Stimulated activated CD4-positive, alpha-beta T cell treated with anti-CD3 and anti-CD28 coated beads, Interleukin-1b, Interleukin-23, amount 100 ng/mL, for 4 hours (primary cell): ENCODE results near the gene HS3ST2.

Source experiments
- DNase-seq, 2 donors: peaks; one replicate each; pipeline ENCODE4 v3.0.0-alpha.2; 2020; ENCODE audit warnings: low read depth in 2 of 2

The HS3ST2 gene

DNA sequence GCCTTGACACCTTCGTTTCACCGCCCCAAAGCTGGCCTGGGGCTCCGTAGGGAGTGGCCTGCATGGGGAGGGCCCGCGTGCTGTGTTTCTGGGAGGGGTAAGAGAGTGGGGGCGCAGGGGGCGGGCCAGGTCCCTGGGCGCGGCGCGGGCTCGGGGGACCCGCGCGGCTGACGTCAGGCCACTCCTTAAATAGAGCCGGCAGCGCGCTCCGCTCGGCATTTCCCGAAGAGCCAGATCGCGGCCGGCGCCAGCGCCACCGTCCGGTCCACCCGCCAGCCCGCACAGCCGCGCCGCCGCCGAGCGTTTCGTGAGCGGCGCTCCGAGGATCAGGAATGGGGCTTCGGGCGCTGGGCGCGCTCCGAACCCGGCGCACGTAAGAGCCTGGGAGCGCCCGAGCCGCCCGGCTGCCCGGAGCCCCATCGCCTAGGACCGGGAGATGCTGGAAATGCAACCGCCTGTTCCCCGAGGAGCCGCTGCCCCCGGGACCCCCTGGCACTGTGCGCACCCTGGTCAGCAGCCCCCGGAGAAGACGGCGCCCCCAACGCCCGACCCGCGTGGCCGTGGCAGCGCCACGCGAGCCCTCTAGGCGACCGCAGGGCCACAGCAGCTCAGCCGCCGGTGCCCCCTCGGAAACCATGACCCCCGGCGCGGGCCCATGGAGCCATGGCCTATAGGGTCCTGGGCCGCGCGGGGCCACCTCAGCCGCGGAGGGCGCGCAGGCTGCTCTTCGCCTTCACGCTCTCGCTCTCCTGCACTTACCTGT, at the start of gene HS3ST2:
Gene HS3ST2, plus strand, starts transcription at position 215 of the 763 bp plus-strand sequence. Its CDS starts 449 bp downstream, at position 664.
- DNase-seq: no peak

GRCh38 chr16:22764662-22765327, 49.2 kb upstream of the HS3ST2 start:
- no peak for DNase-seq

GRCh38 chr16:22765479-22765878, 48.5 kb upstream of the HS3ST2 start:
- no peak for DNase-seq

GRCh38 chr16:22770866-22771265, 43.1 kb upstream of the HS3ST2 start:
- DNase-seq: no peak

- DNase-seq: no peak
Measured at GRCh38 chr16:22771551-22771950, 42.4 kb upstream of the HS3ST2 start.

DNA sequence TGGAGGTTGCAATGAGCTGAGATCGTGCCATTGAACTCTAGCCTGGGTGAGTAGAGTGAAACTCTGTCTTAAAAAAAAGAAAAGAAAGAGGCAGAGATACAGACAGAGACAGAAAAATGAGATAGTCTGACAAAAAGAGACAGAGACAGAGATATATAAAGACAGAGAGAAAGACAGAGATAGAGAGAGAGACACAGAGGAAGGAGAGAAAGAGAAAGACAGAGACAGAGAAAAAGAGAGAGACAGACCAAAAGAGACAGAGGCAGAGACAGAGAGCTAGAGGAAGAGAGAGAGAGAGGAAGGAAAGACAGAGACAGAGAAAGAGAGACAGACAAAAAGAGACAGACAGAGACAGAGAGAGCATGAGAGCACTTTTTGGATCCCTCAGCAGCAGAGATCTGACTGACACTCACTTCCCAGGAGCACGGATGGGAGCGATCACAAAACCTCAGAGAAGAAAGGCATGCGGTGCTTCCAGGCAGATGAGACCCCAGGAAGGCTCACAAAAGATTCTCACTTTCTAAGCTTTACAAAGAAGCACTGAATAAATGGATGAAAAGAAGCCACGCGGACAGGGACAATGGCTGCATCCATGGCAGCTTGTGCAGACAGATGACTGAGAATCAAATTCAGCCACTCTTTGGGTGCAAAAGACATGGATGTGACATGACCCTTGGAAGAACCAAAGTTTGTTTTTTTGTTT, 38.6 kb upstream of the HS3ST2 start:
- no peak for DNase-seq

DNA sequence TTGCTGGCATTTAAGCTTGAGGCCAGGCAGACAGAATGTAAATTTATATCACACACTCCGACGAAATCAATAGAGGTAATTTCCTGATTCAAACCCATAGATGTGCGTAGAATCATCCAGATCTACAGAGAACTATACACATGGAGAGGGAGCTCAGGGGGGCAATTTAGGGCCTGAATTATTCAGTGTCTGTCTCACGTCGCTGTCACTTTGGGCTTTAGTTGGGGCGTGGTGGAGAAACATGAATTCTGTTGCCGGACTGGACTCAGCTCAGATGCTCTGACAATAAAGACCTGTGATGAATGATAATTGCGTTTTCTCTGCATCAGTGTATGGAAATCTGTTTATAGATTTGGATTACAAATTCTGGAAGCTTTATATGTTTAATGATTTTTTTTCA, 32.5 kb upstream of the HS3ST2 start:
- DNase-seq: no peak

DNA sequence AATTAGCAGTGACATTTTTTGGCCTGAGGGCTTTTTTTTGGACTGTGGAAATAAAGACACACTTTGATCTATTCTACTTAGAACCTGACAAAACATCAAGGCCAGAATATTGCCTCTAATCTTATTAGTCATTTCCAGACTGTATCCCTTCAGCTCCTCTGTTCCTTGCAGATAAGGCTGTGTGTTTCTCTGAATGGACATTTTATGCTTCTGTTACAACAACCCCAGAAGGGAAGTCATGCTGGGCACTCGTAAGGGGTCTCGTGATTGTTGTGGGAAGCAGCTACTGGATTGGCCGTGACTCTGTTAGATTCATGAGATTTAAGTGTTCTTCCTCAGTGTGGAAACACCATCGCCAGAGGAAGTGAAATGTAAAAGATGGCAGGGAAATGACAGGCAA, 31.6 kb upstream of the HS3ST2 start:
- no peak for DNase-seq

DNA sequence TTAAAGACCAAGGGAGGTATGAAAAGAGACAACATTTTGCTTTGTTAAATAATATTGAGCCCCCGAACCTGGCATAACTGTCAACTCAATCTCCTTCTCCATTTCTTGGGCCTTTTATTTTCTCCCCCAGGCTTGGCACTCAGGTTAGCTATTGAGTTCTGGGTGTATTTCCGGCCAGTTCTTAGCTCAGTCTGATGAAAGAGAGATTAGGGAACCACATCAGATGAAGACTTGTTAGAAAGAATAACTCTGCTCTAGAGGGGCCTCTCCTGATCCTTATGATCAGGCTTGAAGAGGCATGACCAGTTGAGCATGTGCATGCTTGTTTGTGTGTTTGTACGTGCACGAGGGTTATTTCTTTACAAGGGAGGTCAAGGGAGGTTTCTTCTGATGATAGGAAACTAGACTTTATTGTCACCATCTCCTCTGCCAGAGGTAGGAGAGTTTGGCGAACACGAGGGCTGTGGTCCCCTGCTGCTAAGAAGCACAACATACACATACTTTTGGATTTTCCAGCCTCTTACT, 29.2 kb upstream of the HS3ST2 start:
- no peak for DNase-seq

GRCh38 chr16:22785552-22785951, 28.4 kb upstream of the HS3ST2 start:
- DNase-seq: no peak

DNA sequence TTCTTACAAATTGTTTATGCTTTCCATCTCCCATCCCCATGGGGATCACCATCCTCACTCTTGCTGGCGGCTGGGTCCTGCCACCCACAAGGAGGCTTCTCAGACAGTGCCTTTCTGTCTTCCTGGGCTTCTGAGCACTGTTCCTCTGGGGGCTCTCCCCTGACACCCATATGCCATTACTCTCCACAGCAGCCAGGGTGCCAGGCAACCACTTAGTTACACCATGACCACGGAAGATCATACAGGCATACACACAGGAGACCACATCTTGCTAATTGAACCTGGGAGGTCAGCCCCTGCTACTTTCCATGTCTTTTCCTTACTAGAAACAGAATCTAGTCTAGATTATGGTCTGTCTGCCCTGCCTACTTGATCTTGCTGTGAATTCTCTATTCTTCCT, 27.7 kb upstream of the HS3ST2 start:
- DNase-seq: no peak

DNA sequence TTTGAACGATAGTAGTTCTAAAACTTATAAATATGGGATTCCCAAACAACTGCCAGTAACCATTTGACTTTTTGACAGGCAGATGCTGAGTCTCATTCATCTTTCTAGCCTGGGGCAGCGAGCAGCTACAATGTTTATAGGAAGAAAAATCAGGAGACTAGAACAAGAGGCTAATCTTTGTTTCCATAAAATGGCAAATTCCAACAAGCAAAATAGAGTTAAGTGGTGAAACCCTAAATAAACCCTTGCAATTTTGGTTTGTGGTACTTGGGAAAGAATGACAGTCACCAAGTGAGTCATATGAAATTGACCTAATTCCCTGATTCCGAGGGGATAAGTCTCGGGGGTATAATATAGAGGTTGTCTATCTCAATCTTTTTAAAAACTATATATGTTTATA, 27.3 kb upstream of the HS3ST2 start:
- no peak for DNase-seq

DNA sequence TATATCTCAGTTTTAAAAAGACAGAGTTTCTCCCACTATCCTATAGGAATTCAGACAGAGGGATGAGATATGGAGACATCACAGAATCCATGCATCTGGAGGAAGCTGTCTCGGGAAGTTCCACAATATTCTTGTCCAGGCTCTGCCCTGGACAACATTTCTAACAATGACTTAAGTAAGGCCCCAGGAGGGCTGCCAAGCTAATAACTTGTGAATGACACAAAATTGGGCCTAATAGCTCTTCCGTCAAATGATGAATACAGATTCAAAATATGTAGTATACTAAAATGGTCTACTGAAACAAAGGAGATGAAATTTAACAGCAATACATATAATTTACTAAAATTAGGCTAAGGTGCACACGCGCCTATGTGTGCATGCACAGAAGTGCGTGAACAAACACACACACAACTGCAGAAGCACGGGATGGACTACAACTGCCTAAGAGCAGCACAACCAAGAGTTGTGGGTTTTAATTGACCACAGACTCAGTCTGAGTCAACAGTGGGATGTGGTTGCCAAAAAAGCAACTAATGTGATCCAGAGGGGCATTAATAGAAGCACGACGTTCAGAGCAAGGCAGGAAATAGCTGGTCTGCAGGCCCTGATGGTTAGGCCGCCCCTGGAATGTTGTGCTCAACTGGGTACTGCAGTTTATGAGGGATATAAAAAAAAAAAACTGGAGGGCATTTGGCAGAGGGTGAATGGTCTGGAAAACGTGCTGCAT, 26.3 kb upstream of the HS3ST2 start:
- no peak for DNase-seq

DNA sequence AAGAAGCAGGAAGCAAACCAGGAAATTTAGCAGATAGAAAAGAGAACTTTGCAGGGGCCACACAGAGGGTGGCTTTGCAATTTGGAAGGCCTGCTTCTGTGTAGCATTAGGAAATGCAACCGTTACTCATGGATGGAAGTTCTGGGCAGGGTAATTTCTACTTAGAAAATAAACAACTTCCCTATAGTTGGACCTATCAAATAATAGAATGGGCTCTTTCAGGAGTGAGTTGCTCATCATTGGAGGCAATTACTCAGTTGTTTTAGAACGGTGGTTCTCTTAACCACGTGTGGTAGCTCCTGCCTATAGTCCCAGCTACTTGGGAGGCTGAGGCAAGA, 25.8 kb upstream of the HS3ST2 start:
- DNase-seq: no peak

DNA sequence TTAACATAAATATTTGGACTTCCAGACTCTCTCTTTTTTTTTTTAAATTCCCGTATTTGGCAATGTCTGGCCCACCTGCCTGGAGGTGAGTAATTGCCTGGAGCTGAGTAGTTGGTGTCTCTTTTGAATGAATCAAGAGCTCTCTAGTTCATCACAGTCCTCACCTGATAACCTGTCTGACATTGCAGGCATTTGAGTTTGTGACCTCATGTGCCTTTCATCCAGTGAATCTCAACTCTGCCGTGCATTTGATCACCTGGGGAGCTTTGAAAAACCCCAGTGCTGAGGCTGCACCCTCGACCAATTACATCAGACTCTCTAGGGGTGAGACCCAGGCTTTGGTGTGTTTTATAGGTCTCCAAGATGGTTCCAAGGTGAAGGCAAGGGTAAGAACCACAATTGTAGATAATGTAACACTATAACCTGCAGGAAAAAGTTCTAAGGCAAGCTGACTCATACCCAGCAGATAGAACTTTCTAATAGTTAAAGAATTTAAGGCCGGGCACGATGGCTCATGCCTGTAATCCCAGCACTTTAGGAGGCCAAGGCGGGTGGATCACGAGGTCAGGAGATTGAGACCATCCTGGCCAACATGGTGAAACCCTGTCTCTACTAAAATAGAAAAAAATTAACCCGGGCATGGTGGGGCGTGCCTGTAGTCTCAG, 24.5 kb upstream of the HS3ST2 start:
- DNase-seq: no peak

DNA sequence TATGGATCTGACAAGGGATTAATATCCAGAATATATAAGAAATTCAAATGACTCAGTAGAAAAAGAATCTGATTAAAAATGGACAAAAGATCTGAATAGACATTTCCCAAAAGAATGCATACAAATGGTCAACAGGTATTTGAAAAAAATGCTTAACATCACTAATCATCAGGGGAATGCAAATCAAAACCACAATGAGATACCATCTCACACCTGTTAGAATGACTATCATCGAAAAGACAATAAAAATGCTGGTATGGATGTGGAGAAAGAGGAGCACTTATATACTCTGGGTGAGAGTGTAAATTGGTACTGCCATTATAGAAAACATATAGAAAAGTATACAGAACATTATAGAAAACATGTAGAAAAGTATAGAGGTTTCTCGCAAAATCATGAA, 16.4 kb upstream of the HS3ST2 start:
- no peak for DNase-seq

DNA sequence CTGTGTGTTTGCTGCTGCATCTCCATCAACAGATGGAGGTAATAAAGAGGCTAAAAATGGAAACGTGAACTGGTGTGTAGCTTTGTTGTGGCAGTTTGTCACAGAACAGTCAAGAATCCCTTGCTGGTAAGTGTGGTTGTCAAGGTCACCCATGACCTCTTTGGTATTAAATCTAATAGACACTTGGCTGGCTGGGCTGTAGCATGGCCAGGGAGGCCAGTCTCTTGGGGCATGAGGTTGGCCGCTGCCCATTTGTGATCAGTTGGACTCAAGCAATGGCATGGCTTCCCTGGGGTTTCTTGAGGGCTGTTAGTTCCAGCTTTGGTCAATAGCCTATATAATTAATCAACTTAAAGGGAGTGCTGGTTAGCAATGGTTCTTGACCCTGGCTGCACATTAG, 14.8 kb upstream of the HS3ST2 start:
- DNase-seq: no peak

DNA sequence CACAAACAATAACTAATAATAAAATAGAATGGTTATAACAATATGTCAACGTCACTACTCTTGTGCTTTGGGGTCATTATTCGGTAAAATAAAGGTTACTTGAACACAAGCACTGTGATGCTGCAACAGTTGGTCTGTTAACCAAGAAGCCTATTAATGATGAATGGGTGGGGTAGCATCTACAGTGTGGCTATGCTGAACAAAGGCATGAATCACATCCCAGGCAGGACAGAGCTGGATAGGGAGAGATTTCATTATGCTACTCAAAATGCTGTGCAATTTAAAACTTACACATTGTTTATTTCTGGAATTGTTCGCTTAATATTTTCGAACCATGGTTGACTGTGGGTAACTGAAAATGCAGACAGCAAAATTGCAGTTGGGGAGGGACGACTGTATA, 9.1 kb upstream of the HS3ST2 start:
- DNase-seq: no peak

DNA sequence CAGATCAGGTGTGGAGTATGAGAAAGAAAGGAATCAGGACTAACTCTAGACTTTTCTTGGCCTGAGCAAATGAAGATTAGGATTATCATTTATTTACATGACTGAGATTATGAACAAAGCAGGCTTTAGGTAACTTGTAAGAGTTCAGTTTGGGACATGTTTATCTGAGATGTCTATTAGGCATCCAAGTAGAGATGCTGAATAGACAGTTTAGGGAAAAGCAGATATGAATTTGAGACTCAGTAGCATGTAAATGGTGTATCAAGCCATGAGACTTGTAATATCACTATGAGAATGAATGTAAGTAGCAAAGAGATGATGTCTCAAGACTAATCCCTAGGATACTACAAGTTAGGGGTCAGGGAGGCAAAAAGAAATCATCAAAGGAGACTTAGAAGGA, 8.6 kb upstream of the HS3ST2 start:
- DNase-seq: no peak

GRCh38 chr16:22806811-22807210, 7.2 kb upstream of the HS3ST2 start:
- no peak for DNase-seq

DNA sequence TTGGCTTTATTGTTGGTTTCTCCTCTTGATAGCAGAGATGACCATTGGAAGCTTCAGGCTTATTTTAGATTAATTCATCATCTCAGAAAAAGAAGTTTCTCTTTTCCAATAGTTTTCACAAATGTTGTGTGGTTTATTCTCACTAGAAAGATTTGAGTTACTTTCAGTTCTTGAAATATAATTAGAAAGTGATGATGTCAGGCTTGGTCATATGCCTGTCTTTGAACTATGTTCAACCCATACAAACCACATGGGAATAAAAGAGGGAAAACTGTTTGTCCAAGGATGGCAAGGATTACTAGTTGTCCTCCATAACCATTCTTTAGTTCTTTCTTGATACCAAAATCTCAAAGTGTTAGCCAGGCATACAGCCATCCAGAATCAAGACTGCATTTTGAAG, 3.7 kb upstream of the HS3ST2 start:
- DNase-seq: no peak
